Stimulated activated CD4-positive, alpha-beta T cell treated with anti-CD3 and anti-CD28 coated beads, Interleukin-12 subunit alpha, Interleukin-12 subunit beta, amount 100 ng/mL, for 24 hours (primary cell): Measurements from ENCODE around the gene DYNLT5.
"Not testable (repeated sequence)": the region's sequence is repeated elsewhere in the genome, so short reads cannot be mapped to it uniquely, and the experiment has no call there.

Experiments used
- DNase-seq, 2 experiments: peaks; one replicate each; pipeline ENCODE4 v3.0.0-alpha.2; 2020; ENCODE audit warnings: low read depth in 2 of 2

DYNLT5 gene

DNA sequence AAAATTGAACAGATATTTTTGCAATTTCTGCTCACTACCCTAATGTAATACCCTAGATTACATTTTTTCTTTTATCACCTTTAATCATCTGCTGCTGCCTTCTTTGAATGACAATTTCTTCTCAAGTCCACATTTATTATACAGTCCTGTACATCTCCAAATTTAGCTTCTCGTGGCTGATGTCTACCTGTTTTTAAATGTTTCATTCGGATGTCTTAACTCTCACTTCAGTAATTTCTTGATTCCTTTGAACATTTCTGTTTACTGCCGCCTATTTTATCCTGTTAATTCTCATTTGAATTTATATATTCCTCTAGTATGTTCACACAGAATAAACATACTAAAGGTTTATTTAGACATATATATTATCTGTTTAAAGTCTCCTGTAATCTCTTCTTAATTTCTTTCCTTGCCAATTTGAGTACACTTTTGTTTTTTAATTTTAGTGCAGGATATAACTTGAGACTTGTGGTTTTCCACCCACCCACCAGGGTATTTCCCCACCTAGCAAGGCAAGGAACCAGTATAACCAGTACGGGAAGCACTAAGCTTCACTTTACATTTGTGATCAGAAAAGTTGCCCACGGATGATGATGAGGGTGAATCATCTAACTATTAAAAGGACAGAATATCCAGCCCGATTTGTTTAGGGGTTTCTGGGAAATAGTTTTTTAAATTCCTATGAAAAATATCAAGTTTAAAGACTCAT lies 36.1 kb downstream of the DYNLT5 start:
- peak; percentile 28 to 58 for DNase-seq

DNA sequence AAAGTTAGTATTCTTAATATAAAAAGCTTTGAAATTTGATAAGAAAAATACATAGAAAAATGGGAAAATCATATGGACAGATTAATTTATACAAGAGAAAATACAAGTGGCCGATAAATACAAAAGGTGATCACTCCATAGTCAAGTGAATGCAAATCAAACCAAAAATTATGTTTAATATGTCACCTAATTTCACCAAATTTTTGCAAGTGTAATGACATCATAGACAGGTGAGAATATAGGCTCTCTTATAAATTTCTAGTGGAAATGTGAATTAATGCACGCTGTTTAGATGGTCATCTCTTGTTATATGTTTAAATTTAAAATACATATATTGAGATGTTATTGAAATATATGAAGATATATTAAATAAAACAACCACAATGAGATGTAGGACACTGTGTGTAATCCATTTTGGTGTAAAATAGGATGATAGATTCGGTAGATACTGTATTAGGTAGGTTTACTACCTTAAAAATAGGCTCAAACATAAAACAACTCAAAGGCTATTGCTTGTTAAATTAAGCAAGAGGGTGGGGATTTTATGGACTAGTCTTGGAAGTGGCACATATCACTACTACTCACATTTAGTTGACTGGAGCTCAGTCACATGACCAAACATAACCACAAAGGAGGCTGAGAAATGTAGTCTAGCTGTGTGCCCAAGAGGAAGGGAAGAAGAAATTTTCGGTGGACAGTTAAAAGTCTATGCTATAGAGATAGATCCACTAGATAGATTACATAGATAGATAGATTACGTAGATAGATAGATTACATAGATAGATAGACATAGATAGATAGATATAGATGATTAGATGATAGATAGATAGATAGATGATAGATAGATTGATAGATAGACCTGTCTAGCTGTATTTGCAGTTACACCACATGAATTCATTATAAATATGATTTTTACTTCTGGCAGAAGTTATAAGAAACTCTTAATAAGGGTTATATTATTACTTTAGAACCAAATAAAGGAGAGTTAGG lies 39.7 kb downstream of the DYNLT5 start:
- no peak for DNase-seq

DNA sequence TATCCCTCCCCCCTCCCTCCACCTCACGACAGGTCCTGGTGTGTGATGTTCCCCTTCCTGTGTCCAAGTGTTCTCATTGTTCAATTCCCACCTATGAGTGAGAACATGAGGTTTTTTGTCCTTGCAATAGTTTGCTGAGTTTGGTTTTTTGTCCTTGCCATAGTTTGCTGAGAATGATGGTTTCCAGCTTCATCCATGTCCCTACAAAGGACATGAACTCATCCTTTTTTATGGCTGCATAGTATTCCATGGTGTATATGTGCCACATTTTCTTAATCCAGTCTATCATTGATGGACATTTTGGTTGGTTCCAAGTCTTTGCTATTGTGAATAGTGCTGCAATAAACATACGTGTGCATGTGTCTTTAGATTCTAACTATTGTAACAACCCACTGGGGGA lies 43.6 kb downstream of the DYNLT5 start:
- not testable (repeated sequence) for DNase-seq

DNA sequence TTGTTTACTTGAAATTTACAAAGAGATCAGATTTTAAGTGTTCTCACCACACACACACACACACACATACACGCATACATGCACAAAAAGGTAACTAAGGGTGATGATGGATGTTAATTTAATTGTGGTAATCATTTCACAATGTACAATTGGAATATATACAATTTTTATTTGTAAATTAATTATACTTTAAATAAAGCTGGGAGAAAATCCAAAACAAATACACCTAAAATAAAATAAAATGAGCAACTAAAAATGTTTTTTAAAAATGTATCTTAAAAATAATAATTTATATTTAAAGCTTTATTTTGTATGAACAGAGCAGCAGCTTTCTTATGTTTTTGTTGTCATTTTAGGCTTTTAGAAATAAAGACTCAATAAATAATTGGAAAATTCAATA lies 57.0 kb downstream of the DYNLT5 start:
- no peak for DNase-seq

DNA sequence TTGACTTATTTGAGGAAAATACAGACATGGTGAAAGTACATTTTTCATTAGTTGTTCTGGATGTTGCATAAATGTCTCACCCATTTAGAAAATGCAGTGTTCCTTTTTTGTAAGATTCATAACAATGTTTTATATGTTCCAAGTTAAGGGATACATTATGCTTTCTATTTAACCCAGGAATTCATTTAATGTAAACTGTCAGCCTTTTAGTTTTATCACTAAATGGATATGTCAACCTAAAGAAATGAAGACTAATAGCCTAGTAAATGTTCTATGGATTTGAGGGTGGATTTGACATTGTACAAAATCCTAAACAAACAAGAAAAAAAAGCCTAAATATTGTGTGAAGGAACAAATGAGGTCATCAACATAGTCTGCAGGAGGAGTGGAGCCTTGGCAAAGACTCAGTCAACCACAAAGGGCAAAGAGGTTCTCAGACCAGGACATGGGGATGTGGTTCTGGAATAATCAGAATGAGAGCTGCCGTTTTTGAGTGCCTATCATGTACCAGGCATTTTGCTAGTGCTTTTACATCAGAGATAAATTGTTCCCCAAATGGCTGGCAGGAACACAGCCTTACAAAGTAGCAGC lies 57.6 kb downstream of the DYNLT5 start:
- DNase-seq: no peak

DNA sequence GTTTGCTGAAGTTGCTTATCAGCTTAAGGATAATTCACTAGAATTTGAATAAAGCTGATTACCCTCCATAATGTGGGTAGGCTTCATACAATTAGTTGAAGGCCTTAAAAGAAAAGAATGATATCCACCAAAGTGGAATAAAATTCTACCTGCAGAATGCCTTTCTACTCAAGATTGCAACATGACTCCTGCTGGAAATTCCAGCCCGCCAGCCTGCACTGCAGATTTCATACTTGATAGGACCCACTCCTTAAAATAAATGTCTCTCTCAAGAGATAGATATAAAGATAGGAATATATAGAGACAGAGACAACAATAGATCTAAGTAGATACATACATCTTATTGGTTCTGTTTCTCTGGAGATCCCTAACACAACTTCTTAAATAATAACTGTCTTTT lies 72.5 kb downstream of the DYNLT5 start:
- no peak for DNase-seq
